Uterus (tissue), 4 donors: ENCODE measurements around the gene FASTK. TPM values are rescaled to one million over a fixed set of nuclear protein-coding genes. Genes with fewer than 3 reads are reported as not detected.

ENCODE experiments used
- DNase-seq, 2 donors: peaks; one replicate each; pipeline ENCODE4 v3.0.0-alpha.2; 2019 to 2020
- H3K27ac ChIP-seq, 2 donors: fragments of 200-600 bp; sonication (generic); 1 replicate in 1 of 2; 2 replicates in 1 of 2; pipeline ENCODE4 v1.5.1; 2016 to 2018
- H3K27me3 ChIP-seq, 2 donors: fragments of 200-600 bp; sonication (generic); one replicate each; pipeline ENCODE4 v1.5.1; 2018 to 2019; ENCODE audit warnings: control low read depth in 1 of 2
- H3K36me3 ChIP-seq, 2 donors: fragments of 200-600 bp; sonication (generic); one replicate each; pipeline ENCODE4 v1.5.1; 2019; ENCODE audit warnings: control low read depth in 1 of 2
- H3K4me1 ChIP-seq, 2 donors: fragments of 200-600 bp; sonication (generic); one replicate each; pipeline ENCODE4 v1.5.1; 2018 to 2019; ENCODE audit warnings: control low read depth in 1 of 2
- H3K4me3 ChIP-seq, 2 donors: fragments of 200-600 bp; sonication (generic); 1 replicate in 1 of 2; 2 replicates in 1 of 2; pipeline ENCODE4 v1.5.1; 2018 to 2019; ENCODE audit warnings: mild to moderate bottlenecking in 1 of 2
- H3K9me3 ChIP-seq, 2 donors: fragments of 200-600 bp; sonication (generic); one replicate each; pipeline ENCODE4 v1.5.1; 2019; ENCODE audit warnings: control low read depth in 1 of 2
- CTCF ChIP-seq, 4 experiments: fragments of 200-600 bp in 2 of 4; fragments of 450-650 bp in 2 of 4; sonication (generic) in 2 of 4; IDR thresholded peaks; one replicate each; pipeline ENCODE4 v1.5.1; 2016 to 2019; ENCODE audit warnings: antibody characterized with exemption in 4 of 4, mild to moderate bottlenecking in 2 of 4, moderate library complexity in 1 of 4
- POLR2A ChIP-seq, 2 donors: fragments of 450-650 bp; IDR thresholded peaks; one replicate each; pipeline ENCODE4 v1.6.1; 2016; ENCODE audit warnings: antibody characterized with exemption in 2 of 2, mild to moderate bottlenecking in 1 of 2, moderate library complexity in 1 of 2
- intact Hi-C: fragments of 100-400 bp; cut with DNase I; formaldehyde crosslinking; loops from one replicate; pipeline ENCODE4 v1.15.1; 2023; ENCODE audit warnings: low total_unique reads
- total RNA-seq, 4 donors: library from RNA; depleted of rRNA in 3 of 4; stranded (reverse); fragments of >200 nt in 3 of 4; gene quantifications; one replicate each; pipeline versions ENCODE4 v1.1.0 to v1.2.4, GENCODE V29; 2014 to 2023
- donor health status: DM: yes; HTN: yes; CAD: no.

The FASTK gene
- total RNA-seq, 4 donors from 2014 or later = 37.1 to 84.9 (median 52.4) TPM

DNA sequence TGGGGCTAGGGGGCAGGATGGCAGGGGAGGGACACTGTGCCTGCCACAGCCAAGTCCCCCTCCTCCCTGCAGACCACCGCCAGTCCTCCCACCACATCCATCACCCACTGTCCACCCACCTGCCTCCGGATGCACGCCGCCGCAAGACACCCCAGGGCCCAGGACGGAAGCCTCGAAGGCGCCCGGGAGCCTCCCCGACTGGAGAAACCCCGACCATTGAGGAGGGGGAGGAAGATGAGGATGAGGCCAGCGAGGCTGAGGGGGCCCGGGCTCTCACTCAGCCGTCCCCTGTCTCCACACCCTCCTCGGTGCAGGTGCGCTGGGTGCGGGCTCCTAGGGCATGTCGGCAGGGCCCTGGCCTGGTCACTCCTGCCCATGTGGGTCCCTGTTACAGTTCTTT lies 16.2 kb downstream of the FASTK start:
- no peak for DNase-seq
- Histone ChIP-seq H3K27me3 (no peaks in the 10 kb centered on the region), H3K36me3 (no peaks in the 10 kb centered on the region), H3K4me1 (peaks cover 0 to 24% of the 10 kb centered on the region in 2 donors), H3K27ac (no peak overlapping the region), H3K4me3 (no peak overlapping the region), H3K9me3 (no peaks in the 10 kb centered on the region)
- intact Hi-C loops = no loop called here
- TF ChIP-seq CTCF (IDR thresholded peaks at IDR 0.05) = no peak
- no peak for TF ChIP-seq POLR2A (IDR thresholded peaks at IDR 0.05)

DNA sequence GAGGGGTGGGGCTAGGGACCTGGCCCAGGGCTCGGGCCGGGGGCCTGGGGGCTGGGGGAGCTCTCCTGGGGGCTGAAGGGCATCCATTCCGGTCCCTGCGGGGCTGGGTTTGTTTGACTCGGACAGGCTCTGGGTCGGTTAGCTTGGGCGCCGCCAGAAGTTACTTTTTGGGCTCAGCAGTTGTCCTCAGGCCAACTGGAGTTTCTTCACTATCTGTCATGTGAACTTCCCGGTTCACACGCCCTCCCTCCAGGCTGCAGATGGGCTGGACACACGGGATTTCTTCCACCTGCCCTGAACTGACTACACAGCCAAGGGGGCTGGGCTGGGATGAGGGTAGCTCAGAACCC lies 17.4 kb downstream of the FASTK start:
- Histone ChIP-seq H3K4me3 (peak overlapping the region in 1 of 2 donors; percentile 24), H3K9me3 (no peaks in the 10 kb centered on the region), H3K27me3 (no peaks in the 10 kb centered on the region), H3K4me1 (peaks cover 0 to 24% of the 10 kb centered on the region in 2 donors), H3K27ac (peak overlapping the region; percentile 98 to 99), H3K36me3 (no peaks in the 10 kb centered on the region)
- intact Hi-C loops = no loop called here
- DNase-seq = peak; percentile 75 to 77
- TF ChIP-seq POLR2A (IDR thresholded peaks at IDR 0.05) (no peak), CTCF (IDR thresholded peaks at IDR 0.05) (no peak)

GRCh38 chr7:151062399-151063211 lies 18.0 kb downstream of the FASTK start:
- DNase-seq = peak; percentile 47 to 62
- H3K27ac ChIP-seq = peak overlapping the region; percentile 98 to 99
- H3K27me3 ChIP-seq = no peaks in the 10 kb centered on the region
- peaks cover 0 to 24% of the 10 kb centered on the region in 2 donors for H3K4me1 ChIP-seq
- no peaks in the 10 kb centered on the region for H3K9me3 ChIP-seq
- H3K4me3 ChIP-seq = peak overlapping the region in 1 of 2 donors; percentile 24
- intact Hi-C loops = no loop called here
- no peaks in the 10 kb centered on the region for H3K36me3 ChIP-seq
- TF ChIP-seq POLR2A (IDR thresholded peaks at IDR 0.05) (no peak), CTCF (IDR thresholded peaks at IDR 0.05) (no peak)

GRCh38 chr7:151062111-151062398 lies 18.6 kb downstream of the FASTK start:
- no peak for DNase-seq
- Histone ChIP-seq H3K9me3 (no peaks in the 10 kb centered on the region), H3K4me1 (peaks cover 0 to 29% of the 10 kb centered on the region in 2 donors), H3K27ac (peak overlapping the region; percentile 98 to 99), H3K27me3 (no peaks in the 10 kb centered on the region), H3K4me3 (no peak overlapping the region), H3K36me3 (no peaks in the 10 kb centered on the region)
- TF ChIP-seq CTCF (IDR thresholded peaks at IDR 0.05) = no peak
- intact Hi-C loops = no loop called here

DNA sequence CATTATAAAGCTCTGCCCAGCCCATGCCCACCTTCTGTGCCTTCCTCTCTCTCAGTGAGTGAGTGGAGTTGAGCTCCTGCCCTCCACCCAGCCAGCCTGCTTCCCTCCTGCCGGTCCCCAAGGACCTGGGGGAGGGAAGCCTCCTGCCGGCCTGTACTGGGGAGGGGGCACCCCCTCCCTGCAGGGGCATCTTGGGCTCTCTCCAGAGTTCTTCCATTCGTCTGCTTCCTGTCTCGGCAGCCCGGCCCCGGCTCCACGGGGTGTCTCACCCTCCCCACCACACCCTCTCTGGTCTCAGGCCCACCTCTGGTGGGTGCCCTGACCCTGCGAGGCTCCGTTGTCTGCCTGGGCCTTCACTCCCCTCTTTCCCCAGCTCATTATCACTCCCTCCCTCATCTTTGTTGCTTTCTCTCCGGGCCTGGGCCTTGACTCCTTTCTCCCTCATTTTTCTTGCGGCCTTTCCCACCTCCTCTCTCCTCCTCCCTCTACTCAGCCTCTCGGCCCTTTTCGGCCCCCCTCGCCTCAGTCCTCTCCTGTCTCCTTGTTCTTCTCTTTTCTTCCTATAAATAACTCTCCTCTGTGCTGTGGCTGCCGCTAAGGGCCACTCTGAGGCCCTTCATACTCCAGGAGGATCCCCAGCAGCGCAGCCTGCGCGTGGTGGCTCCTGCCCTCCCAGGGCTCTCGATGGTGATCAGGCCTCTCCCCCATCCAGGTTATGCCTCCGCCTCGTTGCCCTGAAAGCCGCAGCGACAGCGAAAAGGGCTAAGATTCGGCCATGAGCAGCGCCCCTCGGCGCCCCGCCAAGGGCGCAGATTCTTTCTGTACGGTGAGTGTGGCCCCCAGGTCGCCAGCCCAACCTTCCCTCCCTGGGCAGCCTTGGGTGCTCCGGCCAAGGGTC lies 19.1 kb downstream of the FASTK start:
- Histone ChIP-seq H3K27me3 (no peaks in the 10 kb centered on the region), H3K4me1 (peaks cover 0 to 33% of the 10 kb centered on the region in 2 donors), H3K36me3 (no peaks in the 10 kb centered on the region), H3K4me3 (peak overlapping the region in 1 of 2 donors; percentile 71), H3K27ac (peak overlapping the region; percentile 98 to 99), H3K9me3 (no peaks in the 10 kb centered on the region)
- TF ChIP-seq CTCF (IDR thresholded peaks at IDR 0.05) (no peak), POLR2A (IDR thresholded peaks at IDR 0.05) (no peak)
- peak in 1 of 2 donors; percentile 39 for DNase-seq
- intact Hi-C loops = no loop called here
